Astrocyte (in vitro differentiated cells and primary cell): ENCODE results near the gene SMIM36. TPM values are rescaled to one million over a fixed set of nuclear protein-coding genes. Genes with fewer than 3 reads are reported as not detected.

ENCODE experiments used
- DNase-seq: peaks from one replicate; pipeline ENCODE4 v3.0.0-alpha.2; 2010; ENCODE audit warnings: low read depth
- FAIRE-seq: peaks from 2 replicates; lab custom pipeline; 2011; peaks lifted over from hg19 to GRCh38; lab: Jason Lieb, UNC
- H2AFZ ChIP-seq: 2 replicates; pipeline ENCODE4 v1.6.0; 2012; ENCODE audit warnings: low read depth, low read length, inconsistent platforms
- H3K27ac ChIP-seq: 2 replicates; pipeline ENCODE4 v1.5.1; 2011; ENCODE audit warnings: low read depth, low read length, inconsistent platforms
- H3K27me3 ChIP-seq: 2 replicates; pipeline ENCODE4 v1.6.0; 2011; ENCODE audit warnings: low read length, inconsistent platforms; ENCODE audit not compliant: insufficient read depth
- H3K36me3 ChIP-seq: 2 replicates; pipeline ENCODE4 v1.5.1; 2011; ENCODE audit warnings: low read length, inconsistent platforms; ENCODE audit not compliant: insufficient read depth
- H3K4me1 ChIP-seq: 2 replicates; pipeline ENCODE4 v1.5.1; 2011; ENCODE audit warnings: low read length, inconsistent platforms; ENCODE audit not compliant: insufficient read depth
- H3K4me2 ChIP-seq: 2 replicates; pipeline ENCODE4 v1.6.0; 2012; ENCODE audit warnings: low read length, inconsistent platforms
- H3K4me3 ChIP-seq: 2 replicates; pipeline ENCODE4 v1.5.1; 2011; ENCODE audit warnings: low read depth, mild to moderate bottlenecking, low read length, inconsistent platforms; ENCODE audit not compliant: insufficient read depth
- H3K79me2 ChIP-seq: 2 replicates; pipeline ENCODE4 v1.6.0; 2012; ENCODE audit warnings: mild to moderate bottlenecking, low read length, inconsistent platforms; ENCODE audit not compliant: insufficient read depth
- H3K9ac ChIP-seq: 2 replicates; pipeline ENCODE4 v1.6.0; 2012; ENCODE audit warnings: mild to moderate bottlenecking, low read length, inconsistent platforms
- H3K9me3 ChIP-seq: 2 replicates; pipeline ENCODE4 v1.5.1; 2012; ENCODE audit warnings: low read depth, mild to moderate bottlenecking, low read length, inconsistent platforms; ENCODE audit not compliant: insufficient read depth
- H4K20me1 ChIP-seq: 2 replicates; pipeline ENCODE4 v1.6.0; 2012; ENCODE audit warnings: low read length, inconsistent platforms; ENCODE audit not compliant: insufficient read depth
- H3K27ac Mint-ChIP-seq: one replicate; pipeline ENCODE4 v1.8.0; 2021; ENCODE audit warnings: mild to moderate bottlenecking, mixed read lengths; ENCODE audit not compliant: unreplicated experiment
- H3K27me3 Mint-ChIP-seq: one replicate; pipeline ENCODE4 v1.8.0; 2021; ENCODE audit warnings: low read depth, mixed read lengths; ENCODE audit not compliant: unreplicated experiment
- H3K36me3 Mint-ChIP-seq: one replicate; pipeline ENCODE4 v1.8.0; 2021; ENCODE audit warnings: low read depth, mixed read lengths; ENCODE audit not compliant: unreplicated experiment
- H3K4me1 Mint-ChIP-seq: one replicate; pipeline ENCODE4 v1.8.0; 2021; ENCODE audit warnings: low read depth, mixed read lengths; ENCODE audit not compliant: unreplicated experiment
- H3K4me3 Mint-ChIP-seq: one replicate; pipeline ENCODE4 v1.8.0; 2021; ENCODE audit warnings: mild to moderate bottlenecking, moderate library complexity, mixed read lengths; ENCODE audit not compliant: unreplicated experiment
- H3K9me3 Mint-ChIP-seq: one replicate; pipeline ENCODE4 v1.8.0; 2021; ENCODE audit warnings: mild to moderate bottlenecking, mixed read lengths; ENCODE audit not compliant: unreplicated experiment
- EZH2 ChIP-seq: IDR thresholded peaks from 2 replicates; pipeline ENCODE4 v1.6.1; 2012; ENCODE audit warnings: mild to moderate bottlenecking, low read length, inconsistent platforms; ENCODE audit not compliant: insufficient read depth
- total RNA-seq: library from RNA; stranded (reverse); gene quantifications from 2 replicates; pipeline ENCODE4 v1.2.1, GENCODE V29; 2021
- TF ChIP-seq, protein P1 (sequence below): IDR thresholded peaks from 2 replicates; pipeline ENCODE4 v1.5.1; 2011; ENCODE audit warnings: low read depth, mild to moderate bottlenecking, inconsistent platforms, low read length, moderate library complexity; ENCODE audit not compliant: insufficient read depth

Gene SMIM36
- total RNA-seq, 1 donor from 2014 or later, result not detected

DNA sequence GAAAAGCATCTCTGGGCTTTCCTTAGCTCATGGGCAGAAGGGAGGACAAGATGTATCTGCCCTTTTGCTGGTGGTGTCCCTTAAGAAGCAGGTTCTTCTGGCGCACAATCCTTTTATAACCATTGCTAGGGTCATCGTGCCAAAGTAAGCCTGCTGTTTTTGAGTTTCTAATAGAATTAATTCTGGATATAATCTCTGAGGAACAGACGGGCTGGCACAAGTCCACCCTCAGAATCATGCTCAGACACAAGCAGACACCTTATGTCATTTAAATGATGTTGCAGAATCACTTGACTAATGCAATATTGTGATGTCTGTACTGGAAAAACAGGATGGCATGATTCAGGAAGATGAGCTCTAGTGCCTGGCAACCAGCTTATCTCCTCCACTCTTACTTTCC lies 70.9 kb downstream of the SMIM36 start:
- no peaks in the 10 kb centered on the region for H3K9me3 ChIP-seq
- H3K9ac ChIP-seq, result no peak overlapping the region
- H3K79me2 ChIP-seq, result no peaks in the 10 kb centered on the region
- H3K27ac ChIP-seq, result no peak overlapping the region
- Mint-ChIP-seq H3K36me3 (no peaks in the 10 kb centered on the region), H3K4me1 (peaks cover 22% of the 10 kb centered on the region), H3K27me3 (no peaks in the 10 kb centered on the region), H3K4me3 (no peak overlapping the region), H3K9me3 (peaks cover 2% of the 10 kb centered on the region), H3K27ac (no peak overlapping the region)
- no peak overlapping the region for H2AFZ ChIP-seq
- TF ChIP-seq EZH2, result no peak
- TF ChIP-seq, protein P1, sequence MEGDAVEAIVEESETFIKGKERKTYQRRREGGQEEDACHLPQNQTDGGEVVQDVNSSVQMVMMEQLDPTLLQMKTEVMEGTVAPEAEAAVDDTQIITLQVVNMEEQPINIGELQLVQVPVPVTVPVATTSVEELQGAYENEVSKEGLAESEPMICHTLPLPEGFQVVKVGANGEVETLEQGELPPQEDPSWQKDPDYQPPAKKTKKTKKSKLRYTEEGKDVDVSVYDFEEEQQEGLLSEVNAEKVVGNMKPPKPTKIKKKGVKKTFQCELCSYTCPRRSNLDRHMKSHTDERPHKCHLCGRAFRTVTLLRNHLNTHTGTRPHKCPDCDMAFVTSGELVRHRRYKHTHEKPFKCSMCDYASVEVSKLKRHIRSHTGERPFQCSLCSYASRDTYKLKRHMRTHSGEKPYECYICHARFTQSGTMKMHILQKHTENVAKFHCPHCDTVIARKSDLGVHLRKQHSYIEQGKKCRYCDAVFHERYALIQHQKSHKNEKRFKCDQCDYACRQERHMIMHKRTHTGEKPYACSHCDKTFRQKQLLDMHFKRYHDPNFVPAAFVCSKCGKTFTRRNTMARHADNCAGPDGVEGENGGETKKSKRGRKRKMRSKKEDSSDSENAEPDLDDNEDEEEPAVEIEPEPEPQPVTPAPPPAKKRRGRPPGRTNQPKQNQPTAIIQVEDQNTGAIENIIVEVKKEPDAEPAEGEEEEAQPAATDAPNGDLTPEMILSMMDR, result no peak
- H3K4me3 ChIP-seq, result no peak overlapping the region
- H3K36me3 ChIP-seq, result no peaks in the 10 kb centered on the region
- H3K4me1 ChIP-seq, result peaks cover 8% of the 10 kb centered on the region
- DNase-seq, result no peak
- H3K4me2 ChIP-seq, result no peak overlapping the region
- no peak for FAIRE-seq
- peaks cover 3% of the 10 kb centered on the region for H3K27me3 ChIP-seq
- no peaks in the 10 kb centered on the region for H4K20me1 ChIP-seq

DNA sequence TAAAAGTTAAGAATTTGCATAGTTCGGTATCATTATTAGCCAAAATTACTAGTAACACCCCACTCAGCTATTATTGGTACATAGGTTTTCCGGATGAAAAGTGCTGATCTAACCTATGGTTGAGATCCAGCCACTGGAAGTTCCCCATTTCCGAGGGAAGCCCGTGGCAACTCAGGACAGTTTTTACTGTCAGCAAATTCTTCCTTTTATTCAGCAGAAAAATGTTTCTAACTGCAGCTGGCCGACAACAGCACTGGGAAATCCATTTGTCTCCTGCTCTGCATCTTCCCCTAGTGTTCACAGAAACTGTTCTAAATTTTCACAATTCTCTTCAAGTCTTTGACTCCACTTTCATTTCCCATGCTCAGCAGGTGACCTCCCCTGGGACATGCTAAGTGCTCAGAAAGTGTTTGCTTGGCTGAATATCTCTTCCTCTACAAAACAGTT lies 74.1 kb downstream of the SMIM36 start:
- Histone ChIP-seq H3K36me3 (no peaks in the 10 kb centered on the region), H4K20me1 (no peaks in the 10 kb centered on the region), H3K4me2 (no peak overlapping the region), H3K9me3 (no peaks in the 10 kb centered on the region), H3K4me1 (no peaks in the 10 kb centered on the region), H3K9ac (no peak overlapping the region), H3K4me3 (no peak overlapping the region), H3K27me3 (peaks cover 3% of the 10 kb centered on the region), H3K27ac (no peak overlapping the region), H3K79me2 (no peaks in the 10 kb centered on the region), H2AFZ (no peak overlapping the region)
- Mint-ChIP-seq H3K36me3 (no peaks in the 10 kb centered on the region), H3K27me3 (no peaks in the 10 kb centered on the region), H3K4me1 (peaks cover 16% of the 10 kb centered on the region), H3K27ac (no peak overlapping the region), H3K9me3 (peaks cover 2% of the 10 kb centered on the region), H3K4me3 (no peak overlapping the region)
- no peak for FAIRE-seq
- TF ChIP-seq, protein P1, result no peak
- no peak for TF ChIP-seq EZH2
- no peak for DNase-seq

DNA sequence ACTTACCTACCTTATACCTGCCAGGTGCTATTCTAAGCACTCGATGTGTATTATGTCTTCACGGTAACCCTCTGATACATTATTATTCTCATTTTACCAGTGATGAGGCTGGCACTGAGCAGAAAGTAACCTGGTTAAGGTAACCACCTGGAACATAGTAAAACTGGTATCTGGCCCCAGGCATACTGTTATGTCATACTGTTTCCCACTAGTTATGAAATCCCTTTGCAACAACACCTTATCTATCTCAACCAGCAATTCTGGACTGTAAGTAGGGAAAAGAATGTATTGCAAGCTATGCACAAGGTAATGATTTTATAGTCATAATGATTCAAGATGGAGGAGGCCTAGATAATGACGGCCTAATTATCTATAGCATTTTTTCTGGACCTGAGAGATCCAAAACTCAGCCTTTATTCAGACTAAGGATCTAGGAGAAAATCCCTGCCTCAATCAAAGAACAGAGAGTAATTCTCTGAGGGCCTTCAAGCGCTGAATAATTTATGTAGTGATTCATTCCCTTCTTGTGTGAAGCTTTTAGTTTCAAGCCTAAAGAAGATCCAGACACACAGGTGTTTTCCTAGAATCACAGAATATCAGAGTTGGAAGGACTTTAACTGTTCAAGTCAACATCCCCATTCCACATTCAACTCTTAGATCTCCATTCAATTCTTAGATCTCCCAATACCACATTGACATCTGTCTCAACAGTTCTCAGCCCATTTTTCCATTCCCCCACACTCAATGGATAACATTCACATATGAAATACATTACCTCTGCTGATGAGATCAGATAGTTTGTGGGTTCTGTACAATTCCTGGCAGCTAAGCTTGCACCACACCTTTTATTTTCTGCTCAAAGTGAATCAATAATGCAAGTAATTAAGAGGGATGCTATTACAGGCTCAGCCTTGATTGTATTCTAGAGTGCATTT lies 74.8 kb downstream of the SMIM36 start:
- no peaks in the 10 kb centered on the region for H3K36me3 ChIP-seq
- H3K9ac ChIP-seq, result no peak overlapping the region
- H3K4me3 ChIP-seq, result no peak overlapping the region
- H3K4me1 ChIP-seq, result no peaks in the 10 kb centered on the region
- H4K20me1 ChIP-seq, result no peaks in the 10 kb centered on the region
- no peak overlapping the region for H3K4me3 Mint-ChIP-seq
- no peak overlapping the region for H3K4me2 ChIP-seq
- no peaks in the 10 kb centered on the region for H3K36me3 Mint-ChIP-seq
- H3K4me1 Mint-ChIP-seq, result peaks cover 16% of the 10 kb centered on the region
- H3K27ac Mint-ChIP-seq, result no peak overlapping the region
- peaks cover 3% of the 10 kb centered on the region for H3K27me3 ChIP-seq
- TF ChIP-seq, protein P1, result no peak
- TF ChIP-seq EZH2, result no peak
- FAIRE-seq (no peak), DNase-seq (no peak)
- no peaks in the 10 kb centered on the region for H3K79me2 ChIP-seq
- no peak overlapping the region for H2AFZ ChIP-seq
- no peaks in the 10 kb centered on the region for H3K27me3 Mint-ChIP-seq
- no peaks in the 10 kb centered on the region for H3K9me3 ChIP-seq
- no peak overlapping the region for H3K27ac ChIP-seq
- H3K9me3 Mint-ChIP-seq, result peaks cover 2% of the 10 kb centered on the region
